Astrocyte of the hippocampus (primary cell): ENCODE data around the gene S100A1.
"Not testable (repeated sequence)": the region's sequence is repeated elsewhere in the genome, so short reads cannot be mapped to it uniquely, and the experiment has no call there.

Experiments used
- DNase-seq: peaks from one replicate; pipeline ENCODE4 v3.0.0; 2011; ENCODE audit warnings: low read depth, low spot score

The S100A1 gene

GRCh38 chr1:153627715-153628626 lies at the start of gene S100A1:
TSS of gene S100A1 (plus strand) at chr1:153628434. CDS start at chr1:153630522, 2,088 bp downstream.
- no peak for DNase-seq

- no peak for DNase-seq
Observed at GRCh38 chr1:153578490-153578889, 49.7 kb upstream of the S100A1 start.

- DNase-seq: no peak
Observed at GRCh38 chr1:153578936-153579335, 49.3 kb upstream of the S100A1 start.

GRCh38 chr1:153582836-153583235 lies 45.4 kb upstream of the S100A1 start:
- DNase-seq: not testable (repeated sequence)

GRCh38 chr1:153583514-153583913 lies 44.7 kb upstream of the S100A1 start:
- not testable (repeated sequence) for DNase-seq

GRCh38 chr1:153583976-153584375 lies 44.3 kb upstream of the S100A1 start:
- DNase-seq: peak; percentile 27

GRCh38 chr1:153585006-153585405 lies 43.2 kb upstream of the S100A1 start:
- no peak for DNase-seq

- DNase-seq: no peak
Observed at GRCh38 chr1:153586347-153586746, 41.9 kb upstream of the S100A1 start.

GRCh38 chr1:153587314-153587713 lies 40.9 kb upstream of the S100A1 start:
- no peak for DNase-seq

- not testable (repeated sequence) for DNase-seq
Observed at GRCh38 chr1:153588033-153588432, 40.2 kb upstream of the S100A1 start.

- DNase-seq: no peak
Observed at GRCh38 chr1:153588482-153588881, 39.8 kb upstream of the S100A1 start.

GRCh38 chr1:153592748-153593147 lies 35.5 kb upstream of the S100A1 start:
- DNase-seq: peak; percentile 58

- no peak for DNase-seq
Observed at GRCh38 chr1:153597206-153597605, 31.0 kb upstream of the S100A1 start.

GRCh38 chr1:153598309-153599172 lies 29.7 kb upstream of the S100A1 start:
- DNase-seq: peak; percentile 57

GRCh38 chr1:153599847-153600246 lies 28.4 kb upstream of the S100A1 start:
- no peak for DNase-seq

GRCh38 chr1:153602749-153603148 lies 25.5 kb upstream of the S100A1 start:
- no peak for DNase-seq

- DNase-seq: no peak
Observed at GRCh38 chr1:153606194-153606593, 22.0 kb upstream of the S100A1 start.

GRCh38 chr1:153607381-153607780 lies 20.9 kb upstream of the S100A1 start:
- no peak for DNase-seq

GRCh38 chr1:153608089-153608682 lies 20.0 kb upstream of the S100A1 start:
- no peak for DNase-seq

- peak; percentile 93 for DNase-seq
Observed at GRCh38 chr1:153608742-153609584, 19.3 kb upstream of the S100A1 start.

GRCh38 chr1:153609585-153609907 lies 18.7 kb upstream of the S100A1 start:
- no peak for DNase-seq
